NK-92 (cell line): Measurements from ENCODE around the gene RGS9.
"Not testable (repeated sequence)": the region's sequence is repeated elsewhere in the genome, so short reads cannot be mapped to it uniquely, and the experiment has no call there.

Source experiments
- DNase-seq: peaks from one replicate; lab custom pipeline; 2025; ENCODE audit not compliant: unreplicated experiment; lab: John Stamatoyannopoulos, UW

The RGS9 gene

GRCh38 chr17:65155622-65156021 is 18.5 kb downstream of the RGS9 start:
- no peak for DNase-seq

- DNase-seq, result no peak
Observed at GRCh38 chr17:65156185-65156834, 19.1 kb downstream of the RGS9 start.

DNA sequence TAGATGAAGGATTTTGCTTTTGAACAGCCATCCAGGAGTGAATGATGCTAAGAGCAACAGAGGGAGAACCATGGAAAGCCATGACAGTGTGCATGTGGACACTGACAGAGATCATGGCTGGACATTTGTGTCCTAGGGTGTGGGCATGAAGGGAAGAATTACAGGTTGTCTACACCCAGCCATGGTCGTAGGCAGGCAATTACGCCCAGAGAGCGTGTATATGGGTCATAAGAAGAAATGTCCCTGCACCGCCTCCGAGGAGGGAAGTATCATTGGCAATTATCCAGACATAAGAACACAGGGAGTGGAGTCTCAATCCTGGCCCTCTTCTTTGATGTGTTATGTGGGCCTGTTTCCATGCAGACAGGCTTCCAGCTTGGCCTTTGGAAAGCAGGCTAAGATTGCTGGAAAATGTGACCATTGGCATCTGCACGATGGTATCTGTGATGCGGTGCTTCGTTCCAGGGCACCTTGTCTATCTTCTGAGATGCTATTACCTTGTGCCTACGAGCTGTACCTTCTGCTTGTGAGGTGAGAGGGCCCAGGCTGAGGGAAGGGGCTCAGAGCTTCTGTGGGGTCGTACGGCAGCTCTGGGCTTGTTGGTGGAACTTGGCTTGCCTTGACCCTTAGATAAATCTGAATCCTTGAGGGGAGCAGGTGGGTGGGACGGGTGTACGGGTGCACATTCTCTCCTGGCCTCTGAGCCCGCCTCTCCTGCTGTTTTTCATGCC is 19.8 kb downstream of the RGS9 start:
- no peak for DNase-seq

DNA sequence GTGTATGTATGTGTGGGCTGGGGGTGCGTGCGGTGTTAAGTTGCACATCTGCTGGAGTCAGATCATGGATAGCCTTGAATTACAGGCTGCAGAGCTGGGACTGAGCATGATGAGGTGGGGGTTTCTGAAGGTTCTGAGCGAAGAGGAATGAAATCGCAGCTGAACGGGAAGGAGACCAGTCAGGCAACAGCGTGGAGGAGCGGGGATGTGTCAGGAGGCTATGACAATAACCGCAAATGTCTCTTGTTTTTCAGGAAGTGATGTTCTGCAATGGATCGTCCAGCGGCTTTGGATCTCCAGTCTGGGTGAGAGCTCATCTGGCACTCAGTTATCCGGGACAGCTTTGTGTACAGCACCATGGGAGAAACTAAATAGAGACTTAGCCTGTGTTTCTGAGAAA is 20.9 kb downstream of the RGS9 start:
- DNase-seq, result no peak

DNA sequence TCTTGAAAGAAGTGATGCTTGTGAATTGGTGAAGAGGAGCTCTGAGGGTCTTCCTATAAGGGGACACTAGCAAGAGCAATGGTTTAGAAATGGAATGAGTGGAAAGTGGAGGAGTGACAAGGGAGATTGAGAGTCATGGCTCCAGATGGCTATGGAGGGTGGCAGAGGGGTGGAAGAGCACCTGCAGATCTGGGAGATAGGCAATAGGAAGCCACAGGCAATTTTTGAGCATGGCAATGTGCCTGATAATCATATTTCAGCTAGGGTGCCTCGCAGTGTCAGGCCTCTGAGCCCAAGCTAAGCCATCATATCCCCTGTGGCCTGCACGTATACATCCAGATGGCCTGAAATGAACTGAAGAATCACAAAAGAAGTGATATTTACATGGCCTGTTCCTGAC is 21.5 kb downstream of the RGS9 start:
- no peak for DNase-seq

DNA sequence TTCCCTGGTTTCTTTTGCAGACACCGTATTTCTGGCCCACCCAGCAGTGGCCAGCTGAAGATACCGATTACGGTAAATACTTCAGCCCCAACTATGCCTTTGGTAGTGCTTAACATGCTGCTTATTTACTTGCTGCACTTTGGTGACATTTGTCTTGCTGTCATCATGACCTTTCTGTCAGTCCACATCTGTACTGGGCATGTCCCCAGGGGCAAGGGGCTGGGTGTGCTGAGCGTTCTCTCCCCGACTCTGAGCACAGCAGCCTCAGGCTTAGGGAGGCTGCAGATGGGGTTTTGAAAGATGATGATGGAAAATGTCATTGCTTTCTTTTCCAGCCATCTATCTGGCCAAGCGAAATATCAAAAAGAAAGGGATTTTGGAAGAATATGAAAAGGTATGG is 23.3 kb downstream of the RGS9 start:
- no peak for DNase-seq

GRCh38 chr17:65163990-65164495 is 26.9 kb downstream of the RGS9 start:
- DNase-seq, result no peak

GRCh38 chr17:65166787-65167186 is 29.6 kb downstream of the RGS9 start:
- no peak for DNase-seq

DNA sequence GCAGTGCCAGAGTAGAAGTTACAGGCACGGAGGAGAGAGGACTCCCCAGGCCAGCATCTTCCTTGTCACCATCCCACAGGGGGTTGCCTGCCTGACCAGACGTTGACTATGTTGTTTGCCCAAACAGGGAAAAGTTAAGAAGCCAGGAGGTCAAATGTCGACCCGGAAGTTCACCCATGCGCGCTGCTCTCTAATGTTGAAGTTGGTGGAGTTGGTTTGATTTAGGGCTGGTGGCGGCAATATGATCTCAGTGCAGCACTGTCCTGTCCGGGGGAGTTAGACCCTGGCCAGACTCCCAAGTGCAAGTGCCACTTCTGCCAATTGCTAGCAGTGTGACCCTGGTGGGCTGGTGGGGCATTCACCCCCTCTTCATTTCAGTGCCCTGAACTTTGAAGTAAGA is 30.4 kb downstream of the RGS9 start:
- no peak for DNase-seq

- DNase-seq, result no peak
Observed at GRCh38 chr17:65169691-65170090, 32.5 kb downstream of the RGS9 start.

- DNase-seq, result no peak
Observed at GRCh38 chr17:65170839-65171238, 33.7 kb downstream of the RGS9 start.

- no peak for DNase-seq
Observed at GRCh38 chr17:65171752-65172151, 34.6 kb downstream of the RGS9 start.

DNA sequence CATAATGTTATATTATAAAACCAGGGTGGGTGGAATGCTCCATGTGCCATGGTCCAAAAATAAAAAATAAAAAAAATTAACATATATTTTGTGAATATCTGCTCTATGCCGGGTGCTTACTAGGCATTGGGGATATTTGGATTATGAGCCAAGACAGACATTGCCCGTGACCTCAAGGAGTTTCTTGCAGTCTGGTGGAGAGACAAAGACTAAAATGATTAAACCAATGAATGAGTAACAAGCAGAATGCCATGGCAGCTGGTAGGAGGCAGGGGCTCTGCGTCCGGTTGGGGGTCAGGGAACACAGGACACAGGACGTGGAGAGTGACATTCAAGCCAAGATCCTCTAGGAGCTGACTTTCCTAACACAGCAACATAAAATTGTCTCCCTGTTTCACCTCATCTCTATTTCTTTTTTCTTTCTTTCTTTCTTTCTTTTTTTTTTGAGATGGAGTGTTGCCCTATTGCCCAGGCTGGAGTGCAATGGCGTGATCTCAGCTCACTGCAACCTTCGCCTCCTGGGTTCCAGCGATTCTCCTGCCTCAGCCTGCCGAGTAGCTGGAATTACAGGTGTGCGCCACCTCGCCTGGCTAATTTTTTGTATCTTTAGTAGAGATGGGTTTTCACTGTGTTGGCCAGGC is 35.4 kb downstream of the RGS9 start:
- no peak for DNase-seq

GRCh38 chr17:65173284-65173793 is 36.2 kb downstream of the RGS9 start:
- no peak for DNase-seq

GRCh38 chr17:65173976-65174683 is 37.0 kb downstream of the RGS9 start:
- DNase-seq, result no peak

GRCh38 chr17:65174974-65175373 is 37.8 kb downstream of the RGS9 start:
- no peak for DNase-seq

- DNase-seq, result no peak
Observed at GRCh38 chr17:65175952-65176351, 38.8 kb downstream of the RGS9 start.

GRCh38 chr17:65176646-65177409 is 39.7 kb downstream of the RGS9 start:
- DNase-seq, result no peak

DNA sequence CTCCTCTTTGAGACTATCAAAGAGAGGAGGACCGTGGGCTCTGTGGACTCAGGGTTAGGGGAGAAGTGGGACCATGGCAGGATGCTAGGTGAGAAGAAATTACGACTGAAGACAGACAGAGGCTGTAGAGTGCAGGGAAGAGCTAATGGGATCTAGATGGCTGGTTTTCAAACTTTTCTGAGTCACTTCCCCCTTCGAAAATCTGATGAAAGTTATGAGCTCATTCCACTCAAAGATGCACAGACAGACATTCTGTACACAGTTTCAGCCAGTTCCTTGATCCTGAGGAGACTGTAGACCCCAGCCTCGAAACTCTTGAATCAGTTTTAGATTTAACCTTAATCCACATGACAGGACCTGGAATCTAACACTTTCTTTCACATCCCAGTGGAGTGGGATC is 40.7 kb downstream of the RGS9 start:
- DNase-seq, result no peak

DNA sequence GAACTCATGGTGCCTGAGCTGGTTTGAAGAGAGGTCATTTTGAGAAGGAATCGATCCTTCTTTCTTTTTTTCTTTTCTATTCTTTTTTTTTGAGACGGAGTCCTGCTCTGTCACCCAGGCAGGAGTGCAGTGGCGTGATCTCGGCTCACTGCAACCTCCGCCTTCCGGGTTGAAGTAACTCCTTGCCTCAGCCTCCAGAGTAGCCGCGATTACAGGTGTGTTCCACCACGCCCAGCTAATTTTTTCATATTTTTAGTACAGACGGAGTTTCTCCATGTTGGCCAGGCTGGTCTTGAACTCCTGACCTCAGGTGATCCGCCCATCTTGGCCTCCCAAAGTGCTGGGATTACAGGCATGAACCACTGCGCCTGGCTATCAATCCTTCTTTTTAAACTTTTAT is 43.1 kb downstream of the RGS9 start:
- not testable (repeated sequence) for DNase-seq
